Measurements from ENCODE around the gene PLCL2.
"Not testable (repeated sequence)": the region's sequence is repeated elsewhere in the genome, so short reads cannot be mapped to it uniquely, and the experiment has no call there.

The PLCL2 gene

DNA sequence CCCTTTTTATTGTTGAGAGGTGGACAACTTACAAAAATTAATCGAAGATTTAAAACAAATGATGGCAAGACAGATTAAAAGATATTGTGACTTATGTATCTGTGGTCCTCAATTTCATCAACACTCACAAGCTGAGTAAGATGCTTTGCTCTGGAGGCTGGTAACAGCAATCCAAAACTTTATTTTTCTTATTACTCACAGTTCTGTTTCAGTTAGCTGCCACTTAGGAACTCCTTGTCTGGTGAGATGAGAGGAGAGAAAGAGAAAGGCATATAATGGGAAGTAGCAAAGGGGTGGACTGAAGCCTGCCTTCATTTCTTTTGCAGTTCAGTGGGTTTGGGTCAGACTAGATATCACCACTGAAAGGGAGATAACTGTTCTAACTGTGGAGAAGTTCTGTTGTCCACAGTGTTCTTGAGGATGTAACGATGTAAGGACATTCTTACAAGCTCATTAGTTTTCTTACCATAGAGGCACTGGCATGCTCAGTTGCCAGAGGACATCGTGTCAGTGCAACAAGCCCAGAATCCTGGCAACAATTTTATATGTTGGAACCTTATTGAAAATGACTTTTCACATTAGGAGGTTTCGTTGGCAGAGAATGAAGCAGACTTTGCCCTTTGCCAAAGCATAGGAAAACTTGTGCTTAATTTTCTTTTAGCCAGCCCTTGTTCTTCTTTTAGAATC lies 93.6 kb downstream of the PLCL2 start:
- peak; percentile 48 for DNase-seq (ENCODE audit: low spot score)

- DNase-seq (ENCODE audit: low spot score), result no peak
These were observed 94.1 kb downstream of the PLCL2 start for GRCh38 chr3:16978921-16979271.

DNA sequence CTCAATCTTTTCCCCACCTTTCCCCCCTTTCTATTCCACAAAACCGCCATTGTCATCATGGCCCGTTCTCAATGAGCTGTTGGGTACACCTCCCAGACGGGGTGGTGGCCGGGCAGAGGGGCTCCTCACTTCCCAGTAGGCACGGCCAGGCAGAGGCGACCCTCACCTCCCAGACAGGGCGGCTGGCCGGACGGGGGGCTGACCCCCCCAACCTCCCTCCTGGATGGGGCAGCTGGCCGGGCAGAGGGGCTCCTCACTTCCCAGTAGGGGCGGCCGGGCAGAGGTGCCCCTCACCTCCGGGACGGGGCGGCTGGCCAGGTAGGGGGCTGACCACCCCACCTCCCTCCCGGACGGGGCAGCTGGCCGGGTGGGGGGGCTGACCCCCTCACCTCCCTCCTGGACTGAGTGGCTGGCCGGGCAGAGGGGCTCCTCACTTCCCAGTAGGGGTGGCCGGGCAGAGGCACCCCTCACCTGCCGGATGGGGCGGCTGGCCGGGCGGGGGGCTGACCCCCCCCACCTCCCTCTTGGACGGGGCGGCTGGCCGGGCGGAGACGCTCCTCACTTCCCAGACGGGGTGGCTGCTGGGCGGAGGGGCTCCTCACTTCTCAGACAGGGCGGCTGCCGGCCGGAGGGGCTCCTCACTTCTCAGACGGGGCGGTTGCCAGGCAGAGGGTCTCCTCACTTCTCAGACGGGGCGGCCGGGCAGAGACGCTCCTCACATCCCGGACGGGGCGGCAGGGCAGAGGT lies 95.2 kb downstream of the PLCL2 start:
- DNase-seq (ENCODE audit: low spot score), result not testable (repeated sequence)

- not testable (repeated sequence) for DNase-seq (ENCODE audit: low spot score)
These were observed 95.8 kb downstream of the PLCL2 start for GRCh38 chr3:16980526-16980925.

- no peak for DNase-seq (ENCODE audit: low spot score)
These were observed 97.7 kb downstream of the PLCL2 start for GRCh38 chr3:16982460-16982859.

- no peak for DNase-seq (ENCODE audit: low spot score)
These were observed 100.9 kb downstream of the PLCL2 start for GRCh38 chr3:16985608-16986007.

DNA sequence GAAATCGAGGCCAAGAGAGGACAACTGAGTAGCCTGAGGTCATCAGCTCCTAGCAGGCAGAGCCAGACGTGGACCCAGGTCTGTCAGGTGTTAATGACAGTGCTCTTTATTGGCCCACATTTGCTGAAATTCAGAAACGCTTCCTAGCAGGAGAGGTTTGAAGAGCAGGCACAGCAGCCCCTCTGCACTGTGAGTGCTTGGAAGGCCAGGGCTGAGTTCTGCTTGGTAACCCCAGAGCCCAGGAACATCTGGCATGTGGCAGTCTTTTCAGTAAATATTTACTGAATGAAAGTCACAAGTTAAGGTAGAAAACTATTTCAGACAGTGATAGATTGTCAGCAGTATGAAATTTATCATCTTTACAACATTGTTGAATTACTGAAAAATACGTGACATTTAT lies 102.4 kb downstream of the PLCL2 start:
- no peak for DNase-seq (ENCODE audit: low spot score)

GRCh38 chr3:16990163-16990562 lies 105.4 kb downstream of the PLCL2 start:
- no peak for DNase-seq (ENCODE audit: low spot score)

DNA sequence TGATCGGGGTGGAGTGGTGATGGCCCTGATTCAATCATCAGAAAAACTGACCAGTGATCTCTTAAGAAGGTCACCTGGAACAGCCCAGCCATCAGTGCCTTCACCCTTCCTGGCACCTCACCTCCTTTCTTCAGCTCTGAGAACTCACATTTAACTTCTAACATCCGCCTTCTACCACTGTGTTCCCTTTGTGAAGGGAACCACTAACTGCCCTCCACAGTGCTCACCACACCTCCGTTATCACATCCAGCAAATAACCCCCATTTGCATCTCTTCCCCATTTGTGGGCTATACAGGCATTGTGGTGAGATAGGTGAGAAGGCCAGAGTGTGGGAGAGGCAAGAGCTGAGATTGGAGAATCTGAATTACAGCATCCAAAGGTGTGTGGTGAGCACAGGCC lies 107.4 kb downstream of the PLCL2 start:
- DNase-seq (ENCODE audit: low spot score), result no peak

GRCh38 chr3:16993227-16993626 lies 108.5 kb downstream of the PLCL2 start:
- DNase-seq (ENCODE audit: low spot score), result peak; percentile 16

GRCh38 chr3:16994854-16995525 lies 110.2 kb downstream of the PLCL2 start:
- no peak for DNase-seq (ENCODE audit: low spot score)

- DNase-seq (ENCODE audit: low spot score), result no peak
These were observed 110.8 kb downstream of the PLCL2 start for GRCh38 chr3:16995601-16996000.

GRCh38 chr3:16998236-16998923 lies 113.6 kb downstream of the PLCL2 start:
- no peak for DNase-seq (ENCODE audit: low spot score)

DNA sequence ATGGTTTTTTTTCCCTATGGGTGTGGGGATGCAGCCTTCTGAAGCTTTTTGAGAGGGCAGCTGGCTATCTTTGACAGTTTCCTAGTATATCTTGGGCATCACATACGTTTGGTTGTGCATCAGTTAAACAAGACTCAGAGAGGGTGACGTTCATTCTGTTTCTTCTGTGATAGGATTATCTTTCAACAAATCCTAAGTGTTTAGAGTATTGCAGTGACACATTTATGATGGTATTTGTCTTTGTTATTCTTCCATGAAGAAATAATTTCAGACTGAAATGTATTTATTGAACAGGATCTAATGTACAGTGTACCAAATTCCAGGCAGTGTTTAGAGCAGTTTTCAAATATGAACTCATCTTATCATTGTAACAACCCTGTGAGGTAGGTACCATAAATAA lies 114.4 kb downstream of the PLCL2 start:
- DNase-seq (ENCODE audit: low spot score), result no peak

DNA sequence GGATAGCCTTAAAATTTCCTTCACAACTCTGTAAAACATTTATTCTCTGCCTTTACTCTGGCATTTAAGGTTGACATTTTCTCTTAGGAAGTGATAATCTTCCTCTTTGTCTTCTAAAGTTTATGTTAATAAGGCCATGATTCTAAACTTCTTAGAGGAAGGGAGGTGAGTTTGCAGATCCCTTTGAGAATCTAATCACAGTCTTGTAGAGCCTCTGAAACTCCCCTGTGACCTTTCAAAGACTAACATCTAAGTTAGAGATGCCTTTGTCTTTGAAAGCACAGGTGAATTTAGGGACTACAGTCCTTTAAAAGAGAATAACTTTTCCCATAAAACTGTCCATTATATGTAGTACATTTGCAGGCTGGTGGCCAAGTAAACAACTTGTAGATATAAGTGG lies 115.1 kb downstream of the PLCL2 start:
- no peak for DNase-seq (ENCODE audit: low spot score)

DNA sequence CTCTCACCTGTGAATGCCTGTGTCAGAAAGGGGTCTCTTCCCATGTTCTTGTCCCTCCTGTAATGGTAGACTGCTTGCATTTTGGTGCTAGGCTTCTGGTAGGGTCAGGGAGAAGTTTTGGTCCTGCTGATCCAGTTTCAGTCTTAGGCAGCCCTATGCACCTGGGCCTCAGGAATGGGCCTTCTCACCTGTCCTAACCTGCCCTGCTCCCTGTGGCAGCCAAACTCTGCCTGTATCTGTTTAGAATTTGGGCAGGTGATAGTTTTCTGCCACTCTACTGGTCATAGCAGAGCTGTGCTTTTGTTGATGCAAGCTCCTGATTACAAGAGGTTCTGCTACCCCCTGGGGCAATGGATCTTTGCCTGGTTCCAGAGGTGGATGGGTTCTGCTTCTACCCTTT lies 118.7 kb downstream of the PLCL2 start:
- no peak for DNase-seq (ENCODE audit: low spot score)

GRCh38 chr3:17006132-17006852 lies 121.5 kb downstream of the PLCL2 start:
- no peak for DNase-seq (ENCODE audit: low spot score)

DNA sequence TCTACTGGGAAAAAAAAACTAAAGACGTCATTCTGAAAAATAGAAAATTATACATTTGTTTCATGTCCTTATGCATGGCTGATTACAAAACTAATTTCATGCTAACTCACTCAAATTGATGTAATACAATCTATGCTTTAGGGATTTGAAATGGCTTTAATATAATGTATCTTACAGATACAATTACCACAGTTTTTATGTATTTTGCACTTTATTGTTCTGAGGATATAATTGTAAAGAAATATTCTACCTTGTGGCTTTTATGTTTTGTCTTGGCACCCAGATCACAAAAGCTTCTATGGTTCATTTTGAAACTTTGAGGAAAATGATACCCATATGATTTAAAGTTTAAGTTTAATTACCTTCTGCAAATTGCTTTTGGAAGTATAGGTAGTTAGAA lies 122.5 kb downstream of the PLCL2 start:
- no peak for DNase-seq (ENCODE audit: low spot score)

GRCh38 chr3:17009826-17010225 lies 125.1 kb downstream of the PLCL2 start:
- DNase-seq (ENCODE audit: low spot score), result no peak

- no peak for DNase-seq (ENCODE audit: low spot score)
These were observed 127.1 kb downstream of the PLCL2 start for GRCh38 chr3:17011728-17012338.

DNA sequence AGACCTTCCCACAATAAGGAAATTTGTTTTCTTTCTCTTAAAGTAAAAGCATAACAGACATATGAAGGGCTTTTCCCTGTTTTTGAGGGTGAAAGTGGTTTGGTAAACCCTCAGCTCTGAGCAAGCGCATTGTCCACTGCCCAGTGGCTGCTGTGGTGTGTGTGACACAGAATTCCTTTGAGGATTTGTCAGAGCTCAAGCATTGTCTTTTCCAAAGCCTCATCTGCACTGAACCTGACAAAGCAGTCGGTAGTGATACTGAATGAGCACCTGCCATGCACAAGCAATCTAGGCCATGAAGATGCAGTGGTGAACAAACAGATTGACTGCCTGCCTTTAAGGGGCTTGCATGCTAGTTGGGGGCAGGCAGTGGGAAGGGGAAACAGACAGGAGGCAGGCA lies 128.3 kb downstream of the PLCL2 start:
- no peak for DNase-seq (ENCODE audit: low spot score)

GRCh38 chr3:17013571-17013970 lies 128.8 kb downstream of the PLCL2 start:
- DNase-seq (ENCODE audit: low spot score), result no peak

All from hepatic stellate cell (primary cell).